GM21723 (cell line): ENCODE measurements around the gene VAPB.

ENCODE experiments used
- ATAC-seq: cut with Tn5 transposase; IDR thresholded peaks from one replicate; pipeline ENCODE4 v1.9.1; 2021; ENCODE audit warnings: mild to moderate bottlenecking, moderate library complexity; ENCODE audit not compliant: unreplicated experiment

VAPB gene

DNA sequence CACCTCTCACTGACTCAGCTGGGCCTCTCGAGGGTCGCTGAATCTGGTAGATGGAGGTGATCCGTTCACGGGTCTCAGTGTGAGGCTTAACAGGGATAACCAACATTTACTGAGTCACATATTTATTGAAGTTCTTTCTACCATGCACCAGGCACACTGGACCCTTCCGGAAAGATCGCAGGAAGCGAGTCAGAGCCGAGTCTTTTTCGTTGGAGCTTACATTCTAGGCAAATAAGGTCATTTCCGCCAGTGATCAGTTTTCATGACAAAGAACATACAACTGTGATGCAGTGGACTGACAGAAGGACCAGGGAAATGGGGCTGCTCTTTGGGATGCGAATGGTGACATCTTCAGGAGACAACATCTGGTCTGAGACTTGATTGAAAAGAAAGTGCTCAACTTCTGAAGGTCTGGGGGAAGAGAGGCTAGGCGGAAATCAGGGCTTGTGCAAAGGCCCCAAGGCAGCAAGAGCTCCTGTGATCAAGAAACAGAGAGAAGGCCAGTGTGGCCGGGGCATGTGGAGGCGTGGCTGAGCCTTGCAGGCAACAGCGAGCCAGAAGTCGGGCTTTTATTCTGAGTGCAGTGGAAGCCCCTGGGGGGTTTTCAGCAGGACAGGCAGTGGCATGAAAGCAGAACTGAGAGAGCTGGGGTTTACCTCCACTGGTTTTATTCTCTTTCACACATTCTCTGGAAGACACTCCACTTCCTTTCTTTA is 69.5 kb downstream of the VAPB start:
- ATAC-seq: peak; percentile 96

DNA sequence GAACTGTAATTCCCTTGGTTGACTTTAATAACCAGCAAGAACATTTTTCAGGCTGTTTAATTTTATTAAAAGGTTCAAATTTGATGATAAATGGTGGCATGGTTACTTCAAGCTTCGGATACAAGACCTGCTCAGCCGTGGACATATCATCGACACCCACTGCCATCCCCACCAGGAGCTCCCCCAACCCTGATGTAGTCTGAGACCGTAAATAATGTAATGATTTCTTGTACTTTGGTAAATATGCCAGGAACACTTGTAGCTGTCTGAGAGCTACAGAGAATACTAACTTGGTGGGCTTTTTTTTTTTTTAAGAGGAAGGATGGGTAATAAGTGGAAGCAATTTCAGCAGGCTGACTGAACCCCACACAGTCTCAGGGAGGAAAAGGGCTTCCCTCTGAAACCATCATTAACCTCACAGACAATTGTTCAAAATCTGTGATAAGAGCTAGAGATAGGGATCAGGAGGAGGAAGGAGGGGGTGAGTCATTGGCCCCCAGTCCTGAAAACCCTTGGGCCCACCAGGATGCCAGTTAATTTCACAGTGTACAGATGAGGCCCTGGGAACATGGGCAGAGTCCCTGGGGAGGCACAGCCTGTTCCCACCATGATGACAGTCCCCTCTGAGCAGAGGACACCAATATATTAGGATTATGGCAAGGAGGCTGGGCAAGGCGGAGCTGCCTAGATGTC is 70.2 kb downstream of the VAPB start:
- peak; percentile 20 for ATAC-seq

DNA sequence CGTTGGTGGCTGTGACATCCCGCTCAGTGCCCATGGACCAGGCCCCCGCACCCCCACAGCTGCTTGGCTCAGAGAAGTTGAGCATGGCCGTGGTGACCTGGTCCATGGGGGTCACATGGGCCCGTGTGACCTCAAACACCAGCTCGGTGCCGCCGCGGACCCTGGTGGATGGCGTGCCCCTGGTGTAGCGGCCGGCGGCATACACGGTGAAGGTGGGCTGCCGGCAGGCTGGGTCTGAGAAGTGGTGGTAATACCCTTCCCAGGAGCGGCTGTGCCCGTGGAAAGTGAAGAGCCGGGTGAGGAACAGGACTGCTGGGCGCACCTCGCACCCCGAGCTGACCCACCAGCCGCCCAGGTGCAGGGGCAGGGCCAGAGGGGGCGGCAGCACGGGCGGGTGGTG is 72.1 kb downstream of the VAPB start:
- no peak for ATAC-seq

DNA sequence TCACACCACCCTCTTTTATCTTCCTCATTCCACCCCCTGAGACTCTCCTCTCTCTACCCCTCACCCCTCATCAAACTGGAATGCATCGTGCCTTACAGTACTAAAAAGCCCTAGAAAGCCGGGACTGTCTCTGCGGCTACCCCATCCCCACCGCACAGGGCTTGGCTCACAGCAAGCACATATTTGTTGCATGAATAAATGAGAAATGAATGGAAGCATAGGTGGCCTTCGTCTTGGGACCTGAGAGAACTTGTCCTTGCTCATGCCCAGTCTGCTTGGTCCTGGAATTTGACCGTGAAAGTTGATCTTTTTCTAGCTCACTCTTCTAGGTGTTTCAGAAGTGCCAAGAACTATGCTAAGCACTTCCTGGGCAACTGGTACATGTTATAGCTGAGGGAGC is 72.9 kb downstream of the VAPB start:
- ATAC-seq: no peak

DNA sequence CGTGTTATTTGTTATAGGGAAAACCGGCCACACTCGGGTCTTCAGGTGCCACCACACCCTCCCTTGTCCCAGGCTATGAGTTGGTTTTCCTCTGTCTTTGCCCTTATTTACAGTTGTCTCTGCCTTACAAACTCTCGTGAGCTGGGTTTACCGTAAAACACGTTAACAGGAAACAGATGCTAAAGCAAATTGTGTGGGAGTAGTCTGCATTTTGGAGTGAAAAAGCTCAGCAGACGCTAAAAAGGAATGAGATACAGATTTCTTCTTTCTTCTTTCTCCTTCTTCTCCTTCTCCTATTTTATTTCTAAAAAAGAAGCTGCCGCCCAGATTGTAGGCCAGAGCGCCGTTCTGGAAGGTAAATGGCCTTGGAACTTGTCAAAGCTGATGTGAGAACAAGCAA is 74.2 kb downstream of the VAPB start:
- no peak for ATAC-seq

DNA sequence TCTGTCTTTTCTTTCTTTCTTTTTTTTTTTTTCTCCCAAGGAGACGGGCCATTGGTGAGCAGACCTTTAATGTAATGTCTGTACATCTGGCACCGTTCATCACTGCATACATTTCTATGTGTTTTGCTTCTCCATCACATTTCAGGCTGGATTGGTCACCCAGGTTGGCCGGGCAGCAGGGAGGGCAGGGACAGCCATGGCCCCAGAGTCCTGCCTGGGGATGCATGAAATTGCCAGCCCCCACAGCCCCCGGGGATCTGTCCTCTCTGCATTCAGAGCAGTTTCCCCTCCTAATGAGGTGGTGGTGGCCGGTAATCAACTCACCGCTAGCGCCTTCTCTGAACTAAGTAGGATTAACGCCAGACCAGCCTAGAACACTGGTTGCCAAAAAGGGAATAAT is 75.8 kb downstream of the VAPB start:
- no peak for ATAC-seq

DNA sequence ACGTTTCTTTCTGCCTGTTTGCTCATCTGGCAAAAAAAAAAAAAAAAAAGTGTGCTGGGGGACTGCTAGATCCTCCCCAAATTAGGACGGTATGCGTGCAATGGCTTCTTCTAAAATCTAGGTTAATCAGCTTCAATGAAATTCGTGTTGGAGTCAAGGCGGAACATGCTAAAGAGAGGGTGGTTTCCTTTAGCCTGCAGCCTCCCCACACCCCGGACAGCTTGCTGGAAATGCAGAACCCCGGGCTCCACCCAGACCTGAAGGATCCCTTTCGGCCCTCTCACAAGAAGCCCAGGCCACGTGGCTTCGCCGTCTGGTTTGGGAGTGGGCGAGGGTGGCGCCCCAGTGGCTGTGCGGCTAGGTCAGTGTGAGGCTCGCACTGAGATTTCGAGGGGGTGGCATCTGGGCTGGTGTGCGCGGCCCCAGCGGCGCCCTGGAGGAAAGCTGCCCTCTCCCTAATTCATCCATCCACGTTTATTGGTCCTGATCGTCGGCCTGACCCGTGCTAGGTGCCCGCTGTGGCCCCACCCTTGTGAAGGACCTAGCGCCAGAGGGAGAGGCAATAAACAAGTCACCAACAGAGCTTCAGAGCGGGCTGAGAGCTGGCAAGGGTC is 77.2 kb downstream of the VAPB start:
- ATAC-seq: no peak

DNA sequence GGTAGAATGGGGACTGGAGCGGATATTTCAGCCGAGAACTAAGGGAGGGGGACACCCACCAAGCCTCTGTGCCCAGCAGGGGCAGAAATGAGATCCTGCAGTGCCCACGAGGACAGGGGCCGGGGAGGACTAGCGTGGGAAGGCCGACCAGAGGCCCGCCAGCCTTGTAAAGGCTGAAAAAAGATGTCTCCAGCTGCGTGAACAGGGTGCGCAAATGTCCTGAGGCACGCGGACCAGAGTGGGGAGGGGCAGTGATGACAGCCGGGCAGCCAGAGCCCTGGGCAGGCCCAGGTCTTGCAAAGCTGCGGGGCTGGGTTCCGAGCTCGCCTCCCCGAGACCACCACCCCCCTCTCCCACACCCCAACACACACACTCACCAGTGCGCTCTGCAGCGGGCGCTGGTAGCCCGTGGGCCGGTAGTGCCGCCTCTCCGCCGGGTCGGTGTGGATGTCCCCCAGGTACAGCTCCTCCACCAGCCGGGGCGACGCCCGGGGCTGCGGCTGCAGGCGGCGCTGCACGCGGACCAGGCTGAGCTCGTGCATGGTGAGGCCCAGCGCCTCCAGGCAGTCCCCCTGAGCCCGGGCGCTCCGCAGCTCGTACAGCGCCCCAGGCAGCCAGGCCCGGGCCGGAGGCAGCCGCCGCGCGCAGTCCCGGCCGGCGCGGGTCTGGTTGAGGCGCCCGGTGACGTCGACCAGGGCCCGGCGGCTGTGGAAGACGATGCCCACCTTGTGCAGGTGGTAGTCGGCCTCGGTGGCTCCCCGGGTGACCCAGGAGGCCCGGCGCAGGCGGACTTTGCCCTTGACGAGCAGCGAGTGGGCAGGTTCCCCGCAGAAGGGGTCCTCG is 77.9 kb downstream of the VAPB start:
- no peak for ATAC-seq

DNA sequence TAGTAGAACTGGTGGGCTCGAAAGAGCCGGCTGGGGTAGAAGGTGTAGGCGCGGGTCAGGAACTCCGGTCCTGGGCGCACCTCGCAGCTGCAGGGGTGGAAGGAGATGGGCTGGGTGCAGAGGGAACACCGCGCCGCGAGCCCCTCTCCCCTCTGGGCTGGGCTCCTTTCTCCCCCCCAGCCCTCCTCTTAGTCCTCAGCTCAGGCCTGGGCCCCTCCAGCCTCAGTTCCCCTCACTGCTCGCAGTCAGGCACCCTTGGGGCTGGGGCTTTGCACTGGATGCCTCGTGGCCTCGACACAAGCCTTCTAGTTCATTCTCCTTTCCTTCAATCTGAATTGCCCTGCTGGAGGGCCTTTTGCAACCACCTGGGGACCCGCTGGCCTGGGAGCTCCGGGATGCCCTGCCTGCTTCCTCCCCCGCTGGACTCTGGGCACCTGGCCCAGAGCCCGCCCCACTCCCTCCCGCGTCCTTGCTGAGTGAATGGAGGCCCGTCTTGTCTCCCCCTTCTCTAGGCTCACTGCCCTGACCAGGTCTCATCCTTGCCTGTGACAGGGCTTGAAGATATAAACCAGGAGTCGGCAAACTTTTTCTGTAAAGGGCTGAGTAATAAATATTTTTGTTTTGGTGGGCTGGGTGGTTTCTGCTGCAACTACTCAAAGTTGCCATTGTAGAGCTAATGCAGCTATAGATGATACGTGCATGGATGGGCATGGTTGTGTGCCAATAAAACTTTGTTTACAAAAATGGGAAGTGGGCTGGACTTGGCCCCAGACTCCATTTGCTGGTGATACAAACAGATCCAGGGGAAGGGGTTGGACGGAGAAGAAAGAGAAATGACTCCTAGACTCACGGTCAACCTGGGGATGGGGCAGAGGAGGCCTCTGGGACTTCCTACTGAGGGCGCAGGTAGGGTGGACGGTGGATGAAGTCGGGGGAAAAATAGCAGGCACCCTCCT is 78.8 kb downstream of the VAPB start:
- ATAC-seq: no peak

DNA sequence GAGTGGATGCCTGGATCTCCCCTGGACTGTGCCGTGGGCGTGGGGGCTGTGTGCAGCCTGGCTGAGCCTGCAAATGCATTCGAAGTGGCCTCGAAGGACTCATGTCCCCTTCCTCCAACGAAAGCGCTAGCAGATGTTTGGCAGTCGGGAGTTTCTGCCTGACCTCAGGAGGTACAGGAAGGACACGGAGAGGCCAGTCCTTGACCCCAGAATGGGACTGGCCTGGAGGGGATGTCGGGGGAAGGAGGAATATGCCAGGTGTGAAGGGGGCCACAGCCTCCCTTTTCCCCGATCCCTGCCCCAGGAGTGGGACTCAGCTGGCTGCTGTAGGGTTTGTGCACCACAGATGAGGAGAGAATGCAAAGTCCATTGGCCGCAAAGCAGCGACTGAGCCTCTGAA is 80.6 kb downstream of the VAPB start:
- no peak for ATAC-seq

DNA sequence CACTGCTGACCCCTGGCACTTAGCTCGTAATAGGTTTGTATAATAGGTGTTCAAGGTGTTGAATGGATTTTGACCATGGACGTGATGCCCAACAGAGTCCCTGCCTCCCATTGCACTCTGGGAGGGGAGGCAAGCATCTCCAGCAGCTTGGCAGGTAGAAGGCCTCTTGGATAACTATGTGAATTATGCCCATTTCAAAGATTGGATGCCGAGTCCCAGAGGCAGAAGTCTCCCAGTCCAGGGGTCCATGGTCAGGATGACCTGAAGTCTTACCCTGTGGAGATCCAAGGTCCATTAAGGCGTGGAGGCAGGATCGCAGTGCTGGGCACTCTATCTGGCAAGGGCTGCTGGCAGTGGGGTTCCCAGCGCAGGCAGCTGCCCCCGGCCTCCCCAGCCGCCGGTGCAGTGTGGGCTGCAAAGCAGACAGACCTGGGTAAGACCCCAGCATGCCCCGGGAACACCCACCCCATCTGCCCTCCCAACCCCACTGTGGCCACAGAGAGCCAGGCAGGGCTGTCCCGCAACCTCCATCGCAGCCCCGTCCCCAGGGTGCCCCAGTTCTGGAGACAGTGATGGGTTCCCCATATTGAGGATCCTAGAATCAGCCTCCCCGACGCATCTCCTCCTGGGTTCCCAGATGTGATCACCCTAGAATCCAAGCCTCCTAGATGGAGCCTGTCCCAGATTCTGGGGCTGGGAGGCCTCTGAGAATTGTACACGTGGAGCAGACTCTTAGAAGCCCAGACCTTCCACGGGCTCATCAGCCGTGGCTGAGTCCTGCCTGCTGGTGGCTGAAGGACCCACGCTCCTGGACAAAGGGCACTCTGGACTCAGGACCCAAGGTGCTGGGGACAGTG is 81.5 kb downstream of the VAPB start:
- no peak for ATAC-seq

DNA sequence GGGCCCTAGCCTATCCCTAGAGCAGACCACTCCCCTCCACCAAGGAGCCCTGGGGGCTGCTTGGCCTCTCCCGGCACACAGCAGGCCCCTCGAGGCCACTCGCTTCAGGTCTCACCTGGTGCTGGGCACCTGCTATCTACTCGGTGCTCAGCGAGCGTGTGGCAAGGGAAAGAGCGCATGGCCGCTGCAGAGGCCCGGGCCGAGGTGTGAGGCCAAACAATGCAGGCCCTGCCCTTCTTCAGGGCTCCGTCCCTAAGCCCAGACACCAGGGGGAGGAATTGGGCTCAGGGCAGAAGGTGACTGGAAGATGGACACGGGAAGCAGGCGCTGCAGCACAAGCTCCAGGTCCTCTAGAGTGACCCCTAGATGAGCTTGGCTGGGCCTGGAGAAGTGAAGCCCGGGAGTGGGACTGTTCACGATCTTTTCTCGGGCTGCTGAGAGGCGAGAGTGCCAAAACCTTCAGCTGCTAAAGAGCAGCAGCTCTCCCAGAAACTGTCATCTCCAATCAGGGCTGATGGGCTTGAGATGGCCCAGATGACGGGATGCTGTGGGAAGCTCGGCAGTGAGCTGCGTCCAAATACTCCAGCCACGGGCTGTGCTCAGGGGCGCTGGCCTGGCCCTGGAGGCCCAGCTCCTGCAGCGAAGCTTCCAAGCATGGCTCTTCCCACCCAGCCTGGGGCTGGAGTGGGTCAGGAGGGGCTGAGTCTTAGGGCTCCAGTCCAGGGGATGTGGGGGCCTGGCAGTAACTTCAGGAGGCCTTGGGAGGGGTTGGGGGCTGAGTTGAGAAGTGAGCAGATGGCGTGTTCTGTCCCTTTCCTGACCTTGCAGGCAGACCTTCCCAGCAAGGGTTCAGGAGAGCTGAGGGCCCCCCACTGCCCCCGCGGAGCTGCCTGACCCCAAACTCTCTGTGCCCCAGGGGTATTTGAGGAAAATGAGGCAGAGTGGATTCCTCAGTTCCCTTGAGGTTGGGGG is 82.5 kb downstream of the VAPB start:
- ATAC-seq: no peak

DNA sequence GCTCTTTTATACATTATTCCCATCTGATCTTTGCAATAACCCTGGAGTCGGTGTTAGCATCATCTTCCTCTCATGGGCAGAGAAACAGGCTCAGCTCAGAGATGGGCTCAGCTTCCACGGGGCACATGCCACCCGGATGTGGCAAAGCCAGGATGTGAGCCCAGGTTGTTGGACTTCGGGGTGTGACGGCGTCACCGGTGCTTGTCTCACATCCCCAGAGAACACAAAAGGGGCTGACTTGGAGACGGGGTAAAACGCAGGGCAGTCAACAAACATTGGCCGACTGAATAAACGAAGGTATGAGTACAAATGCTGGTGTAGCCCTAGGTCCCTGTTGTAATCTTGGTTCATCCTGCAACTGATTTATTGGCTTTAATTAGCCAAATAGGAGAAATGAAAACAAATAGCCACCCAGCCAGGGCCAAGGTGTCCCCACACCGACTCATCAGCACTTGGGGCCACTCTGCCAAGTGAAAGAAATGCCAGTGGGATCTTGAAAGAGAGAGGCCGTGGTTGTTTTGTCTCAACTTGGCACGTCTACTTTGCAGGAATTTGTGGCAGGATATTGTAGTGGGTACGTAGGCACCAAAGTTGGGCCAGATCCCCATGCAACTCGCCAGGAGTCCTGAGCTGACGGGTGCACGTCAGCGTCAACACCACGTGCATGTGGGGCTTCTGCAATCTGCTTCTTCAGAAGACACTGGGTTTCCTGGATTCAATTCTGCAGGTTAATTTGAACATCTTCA is 83.4 kb downstream of the VAPB start:
- no peak for ATAC-seq

DNA sequence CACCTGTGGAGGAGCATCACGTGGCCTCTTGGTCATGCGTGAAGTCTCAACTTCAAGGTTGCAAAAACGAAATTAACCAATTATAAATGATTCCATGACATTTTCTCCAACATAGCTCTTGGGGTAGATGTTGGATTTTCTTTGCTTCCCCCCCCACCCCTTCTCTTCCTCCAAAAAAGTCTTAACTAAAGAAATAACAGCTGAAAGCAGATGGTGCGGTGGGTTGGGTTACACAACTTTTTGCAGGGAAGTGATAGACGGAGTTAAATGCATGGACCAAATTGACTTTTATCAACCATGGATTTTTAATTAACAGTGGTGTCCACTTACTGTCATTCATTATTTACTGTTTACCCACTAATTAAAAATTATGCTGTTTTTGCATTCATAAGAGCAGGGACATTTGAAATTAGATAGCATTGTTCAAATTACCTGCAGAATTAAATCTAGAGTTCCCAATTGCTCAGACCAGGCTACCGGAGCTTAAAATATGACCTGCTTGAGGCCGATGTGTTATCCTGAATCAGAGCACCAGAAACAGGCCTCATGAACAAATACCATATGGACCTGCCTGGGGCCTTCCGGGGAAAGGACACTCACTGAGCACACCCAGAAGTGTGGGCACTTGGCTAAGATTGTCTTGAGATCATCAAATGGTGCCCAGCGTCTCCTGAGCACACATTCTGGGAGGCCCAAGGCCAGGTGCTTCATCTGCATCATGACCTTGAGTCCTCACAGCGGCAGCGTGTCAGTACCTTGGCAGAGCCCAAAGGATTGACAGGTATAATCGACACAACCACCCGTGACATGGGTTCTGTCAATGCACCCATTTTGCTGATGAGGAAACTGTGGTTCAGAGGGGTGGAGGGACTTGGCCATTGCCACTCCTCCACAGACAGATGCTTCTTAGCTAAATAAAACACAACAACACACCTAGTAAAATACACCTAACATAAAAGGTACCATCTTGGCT is 84.7 kb downstream of the VAPB start:
- ATAC-seq: no peak

DNA sequence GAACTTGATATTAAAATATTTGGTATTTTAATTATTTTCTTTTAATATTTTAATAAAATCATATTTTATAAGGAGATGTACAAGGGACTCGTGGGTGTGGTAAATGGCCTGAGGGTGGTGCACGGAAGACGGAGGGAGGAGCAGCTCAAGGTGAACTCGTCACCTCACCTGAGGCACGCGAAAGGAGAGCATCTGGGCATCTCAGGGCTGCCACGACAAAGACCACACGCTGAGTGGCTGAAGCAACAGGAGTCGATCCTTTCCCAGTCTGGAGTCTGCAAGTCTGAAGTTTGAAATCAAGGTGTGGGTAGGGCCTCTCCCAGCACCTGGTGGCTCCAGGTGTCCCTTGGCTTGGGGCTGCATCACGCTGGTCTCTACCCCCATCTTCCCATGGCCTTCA is 86.4 kb downstream of the VAPB start:
- no peak for ATAC-seq

DNA sequence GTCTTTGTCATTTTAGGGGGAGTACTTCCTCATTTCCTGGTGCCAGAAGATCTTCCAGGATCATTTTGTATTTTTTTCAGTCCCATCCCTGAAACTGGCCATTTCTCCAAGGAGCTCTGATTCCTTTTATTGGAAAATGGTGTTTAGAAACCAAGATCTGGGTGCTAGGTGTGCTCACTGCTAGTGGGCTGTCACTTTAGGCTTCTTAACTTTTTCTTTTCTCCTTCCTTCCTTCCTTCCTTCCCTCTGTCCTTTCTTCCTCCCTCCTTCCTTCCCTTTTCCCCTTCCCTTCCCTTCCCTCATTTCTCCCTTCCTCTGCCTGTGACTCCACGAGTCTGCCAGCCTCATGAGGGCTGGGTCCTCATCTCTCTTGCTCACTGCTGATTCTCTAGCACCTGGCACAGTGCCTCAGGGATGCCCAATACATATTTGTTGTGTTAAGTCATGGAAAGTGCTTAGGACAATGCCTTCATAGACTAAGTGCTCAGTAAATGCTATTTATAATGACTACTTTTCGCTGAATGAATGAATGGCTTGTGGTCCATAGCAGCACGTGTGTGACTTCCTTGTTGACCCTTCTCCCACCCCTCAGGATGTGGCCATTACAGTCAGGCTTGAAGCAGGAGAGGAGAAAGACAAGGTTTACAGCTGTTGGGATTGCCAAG is 89.2 kb downstream of the VAPB start:
- no peak for ATAC-seq
